ENCODE measurements around the gene KRT74. TPM values are rescaled to one million over a fixed set of nuclear protein-coding genes. Genes with fewer than 3 reads are reported as not detected.

The KRT74 gene
- polyA plus RNA-seq, 1 donor (not counting 4 experiments of a cell fraction or from before 2014, with no cell fraction given), result 0.17 TPM

- Histone ChIP-seq H2AFZ (ENCODE audit: control insufficient read depth, low read length) (no peak overlapping the region), H3K27me3 (ENCODE audit: control insufficient read depth, extremely low read depth, insufficient read depth, low read length) (peaks cover 7% of the 10 kb centered on the region), H3K9ac (ENCODE audit: control insufficient read depth, extremely low read depth, insufficient read depth, low read length) (no peak overlapping the region), H3K4me3 (ENCODE audit: control insufficient read depth in 2 of 3, extremely low read depth in 1 of 3, insufficient read depth in 2 of 3, low read depth in 1 of 3, low read length in 3 of 3) (no peak overlapping the region), H3K36me3 (ENCODE audit: control insufficient read depth in 2 of 2, extremely low read depth in 1 of 2, insufficient read depth in 2 of 2, low read length in 2 of 2) (no peaks in the 10 kb centered on the region), H4K20me1 (ENCODE audit: control insufficient read depth, extremely low read depth, insufficient read depth, low read length) (no peaks in the 10 kb centered on the region), H3K9me1 (ENCODE audit: control insufficient read depth, extremely low read depth, insufficient read depth, low read length) (no peaks in the 10 kb centered on the region), H3K4me1 (ENCODE audit: control insufficient read depth, extremely low read depth, insufficient read depth, low read length) (no peaks in the 10 kb centered on the region), H3K4me2 (ENCODE audit: control insufficient read depth, extremely low read depth, insufficient read depth, low read depth, low read length) (no peak overlapping the region), H3K9me3 (ENCODE audit: control insufficient read depth, low read depth, low read length) (no peaks in the 10 kb centered on the region), H3K79me2 (ENCODE audit: control insufficient read depth, insufficient read depth, low read length) (no peaks in the 10 kb centered on the region), H3K27ac (ENCODE audit: control insufficient read depth, insufficient read depth, low read length) (no peak overlapping the region)
- DNase-seq (ENCODE audit: low read depth, low spot score) (no peak), FAIRE-seq (no peak)
- TF ChIP-seq CTCF (optimal IDR thresholded peaks at IDR 0.05 in 1 of 3, IDR thresholded peaks at IDR 0.05 in 1 of 3, conservative IDR thresholded peaks at IDR 0.05 in 1 of 3; ENCODE audit: extremely low read depth in 1 of 3, insufficient read depth in 2 of 3, low read length in 3 of 3), result no peak
- TF ChIP-seq EZH2 (IDR thresholded peaks at IDR 0.05; ENCODE audit: low read length), result no peak
- dilution Hi-C loops (cut with MboI; ENCODE audit: extremely low pct_ligation_motif_present, low sequenced_read_pairs), result no loop called here
These were observed 17.9 kb upstream of the KRT74 start for GRCh38 chr12:52591521-52591920.

GRCh38 chr12:52590021-52590420 is 16.4 kb upstream of the KRT74 start:
- DNase-seq (ENCODE audit: low read depth, low spot score) (no peak), FAIRE-seq (no peak)
- Histone ChIP-seq H3K4me1 (ENCODE audit: control insufficient read depth, extremely low read depth, insufficient read depth, low read length) (no peaks in the 10 kb centered on the region), H3K4me3 (ENCODE audit: control insufficient read depth in 2 of 3, extremely low read depth in 1 of 3, insufficient read depth in 2 of 3, low read depth in 1 of 3, low read length in 3 of 3) (no peak overlapping the region), H2AFZ (ENCODE audit: control insufficient read depth, low read length) (no peak overlapping the region), H3K27me3 (ENCODE audit: control insufficient read depth, extremely low read depth, insufficient read depth, low read length) (peaks cover 7% of the 10 kb centered on the region), H3K4me2 (ENCODE audit: control insufficient read depth, extremely low read depth, insufficient read depth, low read depth, low read length) (no peak overlapping the region), H4K20me1 (ENCODE audit: control insufficient read depth, extremely low read depth, insufficient read depth, low read length) (no peaks in the 10 kb centered on the region), H3K36me3 (ENCODE audit: control insufficient read depth in 2 of 2, extremely low read depth in 1 of 2, insufficient read depth in 2 of 2, low read length in 2 of 2) (no peaks in the 10 kb centered on the region), H3K9me1 (ENCODE audit: control insufficient read depth, extremely low read depth, insufficient read depth, low read length) (no peaks in the 10 kb centered on the region), H3K9me3 (ENCODE audit: control insufficient read depth, low read depth, low read length) (no peaks in the 10 kb centered on the region), H3K79me2 (ENCODE audit: control insufficient read depth, insufficient read depth, low read length) (no peaks in the 10 kb centered on the region), H3K27ac (ENCODE audit: control insufficient read depth, insufficient read depth, low read length) (no peak overlapping the region), H3K9ac (ENCODE audit: control insufficient read depth, extremely low read depth, insufficient read depth, low read length) (no peak overlapping the region)
- dilution Hi-C loops (cut with MboI; ENCODE audit: extremely low pct_ligation_motif_present, low sequenced_read_pairs), result no loop called here
- TF ChIP-seq EZH2 (IDR thresholded peaks at IDR 0.05; ENCODE audit: low read length) (no peak), CTCF (optimal IDR thresholded peaks at IDR 0.05 in 1 of 3, IDR thresholded peaks at IDR 0.05 in 1 of 3, conservative IDR thresholded peaks at IDR 0.05 in 1 of 3; ENCODE audit: extremely low read depth in 1 of 3, insufficient read depth in 2 of 3, low read length in 3 of 3) (no peak)
